Hippocampal formation (tissue), 2 donors: ENCODE measurements around the gene MLLT10.

Experiments used
- DNase-seq, 2 donors: peaks; one replicate each; lab custom pipeline; 2025; lab: John Stamatoyannopoulos, UW

MLLT10 gene

DNA sequence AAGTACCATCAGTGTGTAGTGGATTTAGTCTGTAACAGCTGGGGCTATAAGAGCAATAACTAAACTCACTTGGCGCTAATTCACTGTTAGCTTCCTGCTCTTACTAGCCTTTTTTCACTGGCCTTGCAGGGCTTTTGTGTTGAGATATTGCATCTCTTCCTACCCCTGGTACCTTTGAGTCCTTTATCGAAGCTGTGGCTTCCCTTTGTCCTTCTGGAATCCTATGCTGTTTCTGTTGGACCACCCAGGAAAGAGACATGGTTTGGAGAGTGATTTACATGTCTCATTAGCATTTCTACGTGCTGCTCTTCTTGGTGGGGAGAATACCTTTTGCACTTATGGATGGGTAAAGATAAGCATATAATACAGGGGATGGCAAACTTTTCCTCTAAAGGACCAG is 103.8 kb downstream of the MLLT10 start:
- no peak for DNase-seq

DNA sequence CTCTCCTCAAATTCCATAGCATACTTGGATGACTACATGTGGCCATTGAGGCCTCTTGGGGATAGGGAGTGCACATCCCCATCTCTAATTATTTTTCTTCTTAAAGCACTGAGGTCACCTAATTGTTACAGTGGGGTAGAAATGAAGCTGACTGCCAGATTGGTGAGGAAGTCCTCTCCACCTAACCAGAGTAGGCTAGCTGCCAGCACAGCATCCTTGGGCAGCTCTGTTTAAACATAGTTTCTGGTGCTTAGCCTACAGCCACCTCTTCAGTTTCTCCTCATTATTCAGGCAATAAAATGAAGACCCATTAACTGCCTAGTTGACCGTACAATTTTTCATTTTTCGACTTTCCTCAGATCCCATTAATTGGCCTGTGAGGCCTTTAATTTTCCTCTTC is 104.6 kb downstream of the MLLT10 start:
- no peak for DNase-seq

DNA sequence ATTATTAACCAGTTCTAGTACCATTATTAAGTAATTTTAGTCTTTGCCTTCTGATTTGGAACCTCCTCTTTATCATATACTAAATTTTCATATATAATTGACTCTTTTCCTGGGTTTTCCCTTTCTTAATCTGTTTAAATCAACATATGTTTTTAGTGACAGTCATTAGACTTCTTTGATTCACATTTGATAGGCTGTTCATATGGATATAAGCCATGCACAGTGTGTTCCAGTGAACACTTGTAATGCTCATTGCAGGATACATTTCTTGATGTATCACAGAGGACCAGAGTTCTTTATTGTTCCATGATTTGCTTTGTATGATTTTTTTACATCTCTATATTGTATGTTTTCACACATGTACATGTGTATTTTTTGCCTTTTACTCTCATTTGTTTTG is 114.0 kb downstream of the MLLT10 start:
- DNase-seq = no peak

DNA sequence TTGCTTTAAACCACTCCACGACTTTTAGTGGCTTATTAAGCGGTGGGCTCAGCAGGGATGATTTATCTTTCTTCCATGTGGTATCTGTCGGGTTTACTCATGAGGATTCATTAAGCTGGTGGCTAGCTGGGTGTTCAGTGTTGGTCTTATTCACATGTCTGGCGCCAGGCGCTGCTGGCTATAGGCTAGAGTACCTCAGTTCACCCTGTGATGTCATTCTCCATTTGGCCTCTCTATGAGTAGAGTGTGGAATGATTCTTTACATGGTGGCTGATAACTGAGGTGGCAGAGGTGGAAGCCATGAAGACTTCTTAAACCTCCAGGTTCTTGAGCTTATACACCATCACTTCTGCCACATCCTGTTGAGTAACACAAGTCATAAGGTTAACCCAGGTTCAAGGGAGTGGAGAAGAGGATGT is 115.4 kb downstream of the MLLT10 start:
- DNase-seq = no peak

DNA sequence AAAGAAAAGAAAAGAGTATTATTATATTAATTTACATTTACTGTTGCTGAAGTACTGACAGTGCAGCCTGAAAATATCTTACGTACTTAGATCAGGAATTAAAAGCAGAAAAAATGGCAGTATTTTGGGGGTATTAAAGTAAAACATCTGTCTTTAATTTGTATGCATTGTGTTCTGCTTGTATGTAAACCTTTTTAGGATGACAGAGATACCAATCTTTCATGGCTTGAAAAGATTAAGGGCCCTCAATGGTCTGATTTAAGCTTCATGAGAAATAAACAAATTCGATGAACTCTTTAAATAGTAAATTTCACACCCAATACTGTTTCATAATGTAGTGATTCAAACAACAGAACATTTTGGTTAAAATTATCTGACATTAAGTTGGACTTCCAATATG is 116.3 kb downstream of the MLLT10 start:
- no peak for DNase-seq

DNA sequence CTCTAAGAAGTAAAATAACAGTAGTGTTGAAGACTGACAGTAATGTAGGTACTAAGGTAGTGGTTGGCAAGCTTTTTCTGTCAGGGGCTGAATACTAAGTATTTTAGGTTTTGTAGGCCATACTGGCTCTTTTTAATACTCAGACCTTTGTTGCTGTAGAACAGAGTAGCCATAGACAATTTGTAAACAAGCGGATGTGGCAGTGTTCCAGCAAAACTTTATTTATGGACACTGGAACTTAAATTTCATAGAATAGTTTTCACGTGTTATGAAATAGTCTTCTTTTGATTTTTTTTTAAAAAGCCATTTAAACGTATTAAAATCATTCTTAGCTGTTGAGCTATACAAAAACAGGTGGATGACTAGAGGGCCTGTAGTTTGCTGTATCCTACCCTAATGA is 121.2 kb downstream of the MLLT10 start:
- DNase-seq = no peak

DNA sequence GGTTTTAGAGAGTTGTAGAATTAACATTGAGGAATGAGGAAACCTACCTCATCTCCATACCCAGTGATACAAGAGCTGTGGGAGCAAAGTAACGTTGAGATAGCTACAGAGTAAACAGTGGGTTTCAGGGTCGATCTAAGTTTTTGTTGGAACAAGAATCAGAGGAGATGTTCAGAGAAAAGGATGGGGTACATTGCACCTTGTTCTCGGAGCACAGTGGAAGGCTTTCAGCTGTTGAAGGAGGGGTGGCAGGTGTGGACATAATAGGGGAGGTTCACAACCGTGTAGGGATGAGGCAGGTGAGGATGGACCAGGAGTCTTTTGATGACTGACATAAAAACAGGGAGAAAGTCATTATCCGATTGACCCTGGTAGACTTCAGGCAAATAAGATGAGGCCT is 121.7 kb downstream of the MLLT10 start:
- no peak for DNase-seq

DNA sequence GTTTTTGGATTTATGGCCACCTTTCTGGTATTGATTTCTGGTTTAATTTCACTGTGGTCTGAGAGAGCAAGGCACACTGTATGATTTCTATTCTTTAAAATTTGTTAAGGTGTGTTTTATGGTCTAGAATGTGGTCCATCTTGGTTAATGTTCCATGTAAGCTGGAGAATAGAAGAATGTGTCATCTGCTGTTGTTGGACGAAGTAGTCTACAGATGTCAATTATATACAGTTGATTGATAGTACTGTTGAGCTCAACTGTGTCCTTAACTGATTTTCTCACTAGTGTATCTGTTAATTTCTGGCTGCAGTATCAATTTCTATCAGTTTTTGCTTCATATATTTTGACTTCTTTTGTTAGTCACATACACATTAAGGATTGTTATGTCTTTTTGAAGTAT is 127.1 kb downstream of the MLLT10 start:
- DNase-seq = no peak

DNA sequence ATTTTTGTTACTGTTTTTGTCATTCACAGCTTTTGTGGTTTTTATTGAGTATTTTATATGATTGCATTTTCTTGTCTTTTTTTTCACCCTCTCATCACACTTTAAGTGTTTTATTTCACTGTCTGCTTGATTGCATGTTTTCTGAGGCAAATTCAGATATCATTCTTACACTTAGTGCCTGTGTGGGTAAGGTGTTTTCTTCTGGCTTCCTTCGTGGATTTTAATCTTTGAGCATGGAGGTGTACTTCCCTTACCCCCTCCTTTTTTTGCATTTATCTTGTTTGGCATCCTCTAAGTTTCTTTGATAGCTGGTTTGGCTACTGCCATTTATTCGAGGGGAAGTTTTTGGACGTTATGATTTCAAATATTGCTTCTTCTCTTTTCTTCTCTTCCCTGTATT is 127.9 kb downstream of the MLLT10 start:
- no peak for DNase-seq

DNA sequence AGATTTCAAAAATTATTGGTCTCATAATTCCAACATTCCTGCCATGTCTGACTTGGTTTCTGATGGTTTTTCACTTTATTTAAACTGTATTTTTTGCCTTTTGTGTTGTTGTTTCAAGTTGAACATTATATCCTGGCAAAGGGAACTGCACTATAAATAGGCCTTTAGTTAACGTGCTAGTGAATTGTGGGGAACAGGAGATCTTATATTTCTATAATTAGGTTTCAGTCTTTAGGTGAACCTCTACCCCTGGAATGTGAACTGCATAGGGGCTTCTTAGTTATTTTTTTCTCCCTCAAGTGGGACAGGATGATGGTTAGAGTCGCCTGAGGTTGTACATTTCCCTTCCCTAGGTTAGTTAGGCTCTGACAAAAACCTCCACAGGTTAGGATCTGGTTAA is 128.6 kb downstream of the MLLT10 start:
- no peak for DNase-seq

DNA sequence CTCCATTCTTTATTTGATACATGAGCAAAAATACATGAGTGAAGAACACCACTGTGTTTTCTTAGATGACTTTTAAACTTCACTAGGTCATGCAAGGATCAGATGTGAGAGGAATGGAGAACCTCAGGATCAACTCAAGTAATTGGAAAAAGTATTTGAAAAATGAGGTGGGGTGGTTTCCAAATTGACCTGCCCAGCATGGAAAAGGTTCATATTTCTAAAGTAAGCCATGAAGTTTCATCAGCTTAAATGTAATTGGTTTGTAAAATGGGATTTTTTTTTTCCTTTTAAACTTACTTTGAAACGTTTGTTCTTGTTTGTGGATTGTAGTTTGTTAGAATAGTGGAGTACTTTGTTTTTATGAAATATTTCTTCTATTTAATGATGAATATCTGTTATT is 134.8 kb downstream of the MLLT10 start:
- no peak for DNase-seq

DNA sequence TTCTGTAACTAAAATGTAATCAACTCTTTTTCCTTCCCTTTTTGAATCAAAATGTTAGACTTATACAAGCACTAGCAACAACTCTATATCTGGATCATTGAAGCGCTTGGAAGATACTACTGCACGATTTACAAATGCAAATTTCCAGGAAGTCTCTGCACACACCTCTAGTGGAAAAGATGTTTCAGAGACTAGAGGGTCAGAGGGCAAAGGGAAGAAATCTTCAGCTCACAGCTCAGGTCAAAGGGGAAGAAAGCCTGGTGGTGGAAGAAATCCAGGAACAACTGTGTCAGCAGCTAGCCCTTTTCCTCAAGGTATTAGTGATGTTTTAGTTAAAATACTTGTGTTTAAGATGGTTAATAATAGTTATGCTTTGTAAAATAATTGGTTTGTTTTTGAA is 136.4 kb downstream of the MLLT10 start:
- DNase-seq = no peak

DNA sequence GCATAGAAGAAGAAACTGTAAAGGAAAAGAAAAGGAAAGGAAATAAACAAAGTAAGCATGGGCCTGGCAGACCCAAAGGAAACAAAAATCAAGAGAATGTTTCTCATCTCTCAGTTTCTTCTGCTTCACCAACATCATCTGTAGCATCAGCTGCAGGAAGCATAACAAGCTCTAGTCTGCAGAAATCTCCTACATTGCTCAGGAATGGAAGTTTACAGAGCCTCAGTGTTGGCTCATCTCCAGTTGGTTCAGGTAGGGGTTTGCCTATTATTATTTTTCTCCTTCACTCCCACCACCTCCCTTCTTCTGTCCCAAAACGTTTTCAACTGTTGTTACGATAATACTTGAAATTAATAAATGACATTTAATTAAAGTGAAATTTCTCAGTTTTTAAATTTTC is 139.6 kb downstream of the MLLT10 start:
- no peak for DNase-seq

DNA sequence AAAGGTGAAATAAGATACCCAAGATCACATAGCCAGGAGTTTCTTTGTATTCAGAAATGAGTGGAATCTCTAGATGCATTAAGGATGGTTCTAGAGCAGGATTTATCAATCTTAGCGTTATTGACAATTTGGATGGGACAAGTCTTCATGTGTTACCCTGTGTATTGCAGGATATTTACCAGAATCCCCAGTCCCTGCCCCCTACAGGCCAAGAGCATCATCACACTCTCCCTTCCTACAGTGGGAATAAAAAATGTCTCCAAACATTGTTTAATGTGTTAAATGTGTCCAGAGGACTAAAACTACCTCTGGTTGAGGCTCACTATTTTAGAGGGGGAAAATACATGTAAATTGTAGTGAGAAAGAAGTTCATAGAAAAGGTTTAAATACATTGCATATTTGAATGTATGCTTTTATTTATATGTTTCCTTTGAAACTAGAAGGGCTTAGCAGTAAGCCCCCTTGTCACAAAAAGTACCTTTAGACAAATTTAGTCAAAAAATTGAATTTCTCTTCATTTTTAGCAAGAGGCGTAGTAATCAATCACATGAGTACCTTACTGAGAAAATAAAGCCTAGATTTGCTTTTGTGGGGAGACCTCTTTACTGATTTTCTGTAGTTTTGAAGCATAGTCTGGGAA is 141.2 kb downstream of the MLLT10 start:
- peak in 1 of 2 donors; percentile 14 for DNase-seq

DNA sequence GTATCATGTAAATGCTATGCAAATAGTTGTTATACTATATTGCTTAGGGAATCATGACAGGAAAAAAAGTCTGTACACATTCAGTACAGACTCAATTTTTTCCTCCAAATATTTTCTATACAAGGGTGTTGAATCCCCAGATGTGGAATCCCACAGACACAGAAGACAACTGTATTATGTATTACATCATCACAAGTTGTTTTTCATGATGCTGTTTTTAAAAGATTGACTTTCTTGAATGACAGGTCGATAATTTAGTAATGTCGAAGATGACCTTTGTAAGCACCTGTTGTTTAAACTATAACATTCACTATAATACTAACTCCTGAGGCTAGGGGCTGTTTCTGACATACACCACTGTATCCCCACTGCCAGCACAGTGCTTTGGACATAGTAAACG is 143.5 kb downstream of the MLLT10 start:
- DNase-seq = no peak

DNA sequence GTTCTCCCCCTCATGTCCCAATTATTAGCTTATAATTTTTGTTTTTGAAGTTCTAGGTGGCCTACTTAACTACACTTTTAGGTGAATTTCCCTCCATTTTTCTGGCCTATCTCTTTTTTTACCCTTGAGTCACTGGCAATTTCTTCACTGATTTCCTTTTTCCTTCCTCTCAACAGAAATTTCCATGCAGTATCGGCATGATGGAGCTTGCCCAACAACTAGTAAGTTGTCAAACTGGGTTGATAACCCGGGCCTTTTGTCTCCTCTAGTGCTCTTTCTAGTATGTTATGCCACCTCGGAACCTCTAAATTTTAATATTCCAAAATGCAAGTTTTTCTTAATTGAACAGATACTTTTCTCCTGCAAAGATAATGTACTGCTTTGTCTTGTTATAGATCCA is 147.1 kb downstream of the MLLT10 start:
- DNase-seq = no peak

DNA sequence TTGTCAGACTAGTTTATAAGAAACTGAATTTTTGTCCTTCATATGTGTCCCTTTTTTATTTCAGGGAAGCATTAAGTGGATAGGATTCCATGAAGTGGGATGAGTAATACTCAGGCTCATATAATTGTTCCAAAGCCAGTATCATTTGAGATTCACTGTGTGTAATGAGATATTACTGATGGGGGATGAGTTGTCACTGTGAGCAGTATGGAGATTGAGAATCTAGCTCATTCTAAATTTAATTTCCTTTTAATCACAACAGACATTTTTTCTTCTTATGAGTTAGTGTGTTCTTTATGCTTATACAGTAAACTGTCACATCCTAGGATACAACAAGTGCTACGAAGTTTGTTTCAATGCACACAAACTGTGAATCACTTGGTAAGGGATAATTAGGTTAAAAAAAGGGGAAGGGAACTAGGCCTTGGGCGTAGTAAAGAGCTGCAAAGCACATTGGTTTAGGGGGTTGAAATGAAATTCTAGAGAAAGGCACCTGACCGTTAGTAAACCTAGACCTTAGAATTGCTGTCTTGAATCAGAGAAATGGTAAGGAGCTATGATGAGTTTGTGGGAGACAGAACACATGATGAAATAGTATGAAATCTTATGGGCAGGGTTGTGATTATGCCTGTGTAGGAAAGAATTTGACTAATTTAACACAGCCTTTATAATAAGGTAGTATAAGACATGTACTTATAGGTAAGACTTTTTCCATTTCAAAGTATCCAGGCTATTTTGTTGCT is 153.4 kb downstream of the MLLT10 start:
- no peak for DNase-seq

DNA sequence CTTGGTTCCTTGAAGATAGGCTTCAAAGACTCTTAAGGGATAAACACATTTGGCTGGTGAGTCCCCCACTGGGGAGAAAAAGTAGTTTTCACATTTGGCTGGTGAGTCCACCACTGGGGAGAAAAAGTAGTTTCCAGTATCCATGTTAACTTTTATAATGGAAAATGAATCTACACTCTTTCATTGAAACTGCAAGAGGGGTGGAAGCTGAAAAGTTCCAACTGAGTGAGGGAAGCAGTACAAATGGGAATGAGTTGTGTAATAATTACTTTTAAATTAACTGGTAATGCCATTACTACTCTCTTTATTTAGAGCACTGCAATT is 153.9 kb downstream of the MLLT10 start:
- no peak for DNase-seq

DNA sequence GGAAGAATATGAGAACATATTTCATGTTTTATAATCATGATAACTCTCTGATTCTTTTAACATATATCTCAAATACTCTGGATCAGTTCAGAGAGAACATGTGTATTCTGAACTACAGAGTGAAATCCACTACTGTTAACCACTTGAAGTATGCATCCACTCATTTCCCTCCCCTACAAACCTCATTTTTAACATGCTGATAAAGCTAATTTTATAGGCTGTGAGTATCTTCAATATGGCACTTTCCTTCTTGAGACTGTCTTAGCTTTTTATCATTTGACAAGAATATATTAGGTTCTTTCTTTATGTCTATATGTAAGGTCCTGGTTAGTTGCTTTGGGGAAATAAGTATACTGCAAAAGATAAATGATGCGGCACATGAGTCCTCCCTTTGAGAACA is 154.8 kb downstream of the MLLT10 start:
- no peak for DNase-seq

DNA sequence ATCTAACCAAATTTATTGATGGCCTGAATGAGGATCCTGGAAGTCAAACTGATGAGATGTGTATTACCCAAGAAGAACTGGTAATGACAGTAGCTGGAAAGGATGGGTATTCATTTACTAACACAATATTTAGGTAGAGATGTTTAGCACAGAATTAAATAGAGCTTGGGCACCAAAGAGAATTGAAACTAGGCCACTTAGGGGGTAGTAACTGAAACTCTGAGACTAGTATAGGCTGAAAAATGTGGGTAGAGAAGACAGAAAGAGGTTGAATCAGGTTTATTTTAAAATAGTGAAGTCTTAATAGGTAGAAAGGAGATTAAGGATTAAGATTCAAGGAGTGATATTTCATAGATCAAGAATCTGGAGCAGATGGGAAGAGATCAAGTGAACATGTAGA is 155.8 kb downstream of the MLLT10 start:
- no peak for DNase-seq

DNA sequence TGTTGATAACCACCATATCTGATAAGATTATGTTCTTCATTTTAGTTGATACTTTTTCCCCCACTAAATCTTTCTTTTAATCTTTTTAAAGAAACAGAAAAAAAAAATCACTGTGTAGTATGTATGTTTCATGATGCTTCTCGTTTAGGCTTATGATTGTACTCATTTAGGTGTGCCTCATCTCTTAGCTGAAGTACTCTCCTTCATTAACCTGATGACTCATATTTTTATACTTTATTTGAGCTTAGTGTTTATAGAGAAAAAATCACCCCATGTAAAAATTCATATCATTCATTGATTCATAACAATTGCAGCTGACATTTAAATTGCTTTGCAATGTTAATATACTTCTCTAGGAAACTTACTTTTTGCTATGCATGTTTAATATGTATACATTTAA is 158.9 kb downstream of the MLLT10 start:
- no peak for DNase-seq

DNA sequence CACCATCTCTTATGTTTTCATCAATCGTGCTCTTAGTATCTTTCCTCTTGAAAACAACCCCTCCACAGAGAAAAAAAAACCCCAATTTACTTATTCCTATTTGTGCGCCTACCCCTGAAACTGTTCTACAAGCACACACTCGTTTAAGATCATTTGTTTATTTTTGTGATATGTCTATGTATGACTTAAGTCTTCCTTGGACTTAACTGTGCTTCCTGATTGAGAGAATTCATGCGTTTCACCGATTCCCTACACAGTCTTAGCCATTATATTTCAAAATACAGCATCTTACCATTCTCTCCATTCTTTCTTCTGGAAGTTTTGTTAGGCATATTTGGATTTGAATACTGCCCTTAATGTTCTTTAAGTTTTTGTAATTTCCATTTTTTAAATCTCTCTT is 159.4 kb downstream of the MLLT10 start:
- DNase-seq = no peak

DNA sequence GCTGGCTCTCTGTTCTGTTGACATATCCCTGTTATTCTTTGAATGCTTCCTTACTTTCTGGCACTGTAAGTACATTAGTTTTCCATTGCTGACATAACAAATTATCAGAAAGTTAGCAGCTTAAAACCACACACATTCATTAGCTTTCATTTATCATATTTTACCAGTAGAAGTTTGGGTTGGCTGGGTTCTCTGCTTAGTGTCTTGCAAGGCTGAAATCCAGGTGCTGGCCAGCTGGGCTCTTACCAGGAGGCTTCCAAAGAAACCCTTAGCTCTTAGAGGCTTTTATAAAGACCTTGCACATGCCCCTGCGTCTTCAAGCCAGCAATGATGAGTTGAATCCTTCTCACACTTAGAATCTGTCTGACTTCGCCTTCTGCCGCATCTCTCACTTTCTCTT is 160.6 kb downstream of the MLLT10 start:
- no peak for DNase-seq

DNA sequence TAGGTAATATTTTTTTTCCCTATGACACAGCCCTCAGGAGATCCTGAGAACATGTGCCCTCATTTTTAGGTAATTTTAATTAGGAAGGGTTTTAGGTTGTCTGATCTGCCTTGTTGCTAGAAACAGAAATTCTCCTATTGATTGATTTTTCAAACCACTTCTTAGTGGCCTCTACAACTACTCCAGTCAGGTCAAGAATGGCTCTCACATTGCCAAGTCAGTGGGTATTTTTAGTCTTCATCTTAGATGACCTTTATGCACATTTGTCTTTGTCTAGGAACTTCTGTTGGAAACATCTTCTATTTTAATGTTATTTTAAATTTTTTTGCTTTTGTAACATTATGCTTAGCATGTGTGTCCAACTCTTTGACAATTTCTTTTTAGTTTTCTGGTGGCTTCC is 162.3 kb downstream of the MLLT10 start:
- no peak for DNase-seq
